GM10847 (cell line): ENCODE measurements around the gene CTTN.

Experiments used
- POLR2A ChIP-seq: IDR thresholded peaks from 2 replicates; pipeline ENCODE4 v1.6.1; 2011; ENCODE audit not compliant: insufficient read length; ENCODE audit errors: extremely low read depth

CTTN gene

GRCh38 chr11:70483077-70483861 lies 84.9 kb downstream of the CTTN start:
- no peak for TF ChIP-seq POLR2A

- TF ChIP-seq POLR2A: no peak
Measured at GRCh38 chr11:70483917-70484316, 85.6 kb downstream of the CTTN start.

- TF ChIP-seq POLR2A: no peak
Measured at GRCh38 chr11:70485326-70486025, 87.1 kb downstream of the CTTN start.

- no peak for TF ChIP-seq POLR2A
Measured at GRCh38 chr11:70486026-70486415, 87.7 kb downstream of the CTTN start.
